Ovary (tissue), 3 donors: ENCODE data around the gene TNNC1.

Source experiments
- EP300 ChIP-seq: sonication (generic); formaldehyde crosslinking; IDR thresholded peaks from one replicate; pipeline ENCODE4 v1.6.1; 2017; ENCODE audit warnings: antibody characterized with exemption
- TF ChIP-seq, protein P1 (sequence below), 3 donors: fragments of 450-650 bp in 2 of 3; fragments of 200-600 bp in 1 of 3; IDR thresholded peaks; one replicate each; pipeline versions ENCODE4 v1.5.1 to v1.8.0; 2016 to 2022; ENCODE audit warnings: antibody characterized with exemption in 3 of 3, mild to moderate bottlenecking in 1 of 3
- donor health status: DM: no; HTN: no; CAD: no.

DNA sequence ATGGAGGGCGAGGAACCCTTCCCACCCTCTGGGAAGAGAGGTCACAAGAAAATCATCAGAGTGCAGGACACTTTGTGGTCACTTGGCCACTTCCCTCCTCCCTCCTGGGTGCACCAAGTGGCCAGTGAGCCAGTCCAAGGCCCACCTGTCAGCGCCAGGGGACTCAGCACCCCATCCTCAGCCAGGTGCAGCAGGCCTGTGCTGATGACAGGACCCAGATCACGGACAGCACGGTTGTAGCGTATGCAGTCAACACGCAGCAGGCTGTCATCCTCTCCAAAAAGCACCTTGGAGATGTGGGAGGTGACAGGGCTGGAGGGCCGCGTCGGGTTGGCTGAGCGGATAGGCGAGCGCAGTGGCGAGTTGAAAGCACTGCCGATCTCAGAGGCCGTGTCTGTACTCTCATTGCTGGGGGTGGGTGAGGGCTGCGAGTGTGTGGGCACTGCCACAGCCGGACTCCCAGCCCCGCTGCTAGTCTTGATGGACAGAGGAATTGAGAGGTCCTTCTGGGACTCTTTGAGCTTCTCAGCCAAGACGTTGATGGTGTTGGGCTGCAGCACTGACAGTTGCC, 50.5 kb downstream of the TNNC1 start:
- TF ChIP-seq, protein P1, sequence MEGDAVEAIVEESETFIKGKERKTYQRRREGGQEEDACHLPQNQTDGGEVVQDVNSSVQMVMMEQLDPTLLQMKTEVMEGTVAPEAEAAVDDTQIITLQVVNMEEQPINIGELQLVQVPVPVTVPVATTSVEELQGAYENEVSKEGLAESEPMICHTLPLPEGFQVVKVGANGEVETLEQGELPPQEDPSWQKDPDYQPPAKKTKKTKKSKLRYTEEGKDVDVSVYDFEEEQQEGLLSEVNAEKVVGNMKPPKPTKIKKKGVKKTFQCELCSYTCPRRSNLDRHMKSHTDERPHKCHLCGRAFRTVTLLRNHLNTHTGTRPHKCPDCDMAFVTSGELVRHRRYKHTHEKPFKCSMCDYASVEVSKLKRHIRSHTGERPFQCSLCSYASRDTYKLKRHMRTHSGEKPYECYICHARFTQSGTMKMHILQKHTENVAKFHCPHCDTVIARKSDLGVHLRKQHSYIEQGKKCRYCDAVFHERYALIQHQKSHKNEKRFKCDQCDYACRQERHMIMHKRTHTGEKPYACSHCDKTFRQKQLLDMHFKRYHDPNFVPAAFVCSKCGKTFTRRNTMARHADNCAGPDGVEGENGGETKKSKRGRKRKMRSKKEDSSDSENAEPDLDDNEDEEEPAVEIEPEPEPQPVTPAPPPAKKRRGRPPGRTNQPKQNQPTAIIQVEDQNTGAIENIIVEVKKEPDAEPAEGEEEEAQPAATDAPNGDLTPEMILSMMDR (IDR thresholded peaks at IDR 0.05), result no peak
- TF ChIP-seq EP300, result no peak
